ENCODE data around the gene ITPR2.

The ITPR2 gene

DNA sequence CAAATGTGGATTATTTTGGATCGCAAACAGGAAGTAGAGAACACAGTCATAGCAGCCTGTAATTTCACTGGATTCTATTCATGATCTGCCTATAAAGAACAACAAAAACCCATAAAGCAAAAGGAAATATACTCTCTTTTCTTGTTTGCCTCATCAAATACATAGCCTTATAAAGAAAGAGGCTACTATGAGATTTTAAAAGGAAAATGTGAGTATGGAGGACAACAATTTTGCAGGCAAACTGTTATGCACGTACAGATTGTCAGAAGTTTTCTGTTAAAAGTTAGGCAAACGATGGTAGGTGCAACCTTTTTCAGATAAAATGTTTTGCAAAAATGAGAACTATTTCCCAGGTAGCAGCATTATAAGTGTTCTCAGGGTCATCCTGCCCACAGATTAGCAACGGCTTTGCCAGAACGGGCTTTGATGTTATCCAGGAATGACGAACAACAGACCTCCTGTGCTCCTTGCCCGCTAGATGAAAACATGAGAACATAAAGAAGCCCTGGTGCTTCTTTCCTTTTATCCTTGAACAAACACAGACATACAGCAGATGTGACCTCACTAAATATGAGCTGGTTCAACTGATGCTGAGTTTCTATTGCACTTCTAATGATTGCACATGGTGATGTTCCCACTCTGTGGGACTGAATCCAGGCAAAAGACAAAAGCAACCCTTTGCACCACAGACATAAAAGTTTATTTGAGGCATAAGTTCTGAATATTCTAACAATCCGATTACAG lies 88.1 kb downstream of the ITPR2 start:
- ATAC-seq (ENCODE audit: low read depth) (no peak), DNase-seq (ENCODE audit: low spot score) (no peak)
- Histone ChIP-seq H3K9me3 (ENCODE audit: severe bottlenecking) (no peaks in the 10 kb centered on the region), H3K27ac (ENCODE audit: poor library complexity, severe bottlenecking) (no peak overlapping the region), H3K4me3 (ENCODE audit: severe bottlenecking) (no peak overlapping the region), H3K4me1 (ENCODE audit: insufficient read depth, poor library complexity, severe bottlenecking) (peaks cover 22% of the 10 kb centered on the region), H3K36me3 (ENCODE audit: low read depth) (no peaks in the 10 kb centered on the region), H3K27me3 (ENCODE audit: insufficient read depth, poor library complexity, severe bottlenecking) (no peaks in the 10 kb centered on the region)
- TF ChIP-seq, protein P1, sequence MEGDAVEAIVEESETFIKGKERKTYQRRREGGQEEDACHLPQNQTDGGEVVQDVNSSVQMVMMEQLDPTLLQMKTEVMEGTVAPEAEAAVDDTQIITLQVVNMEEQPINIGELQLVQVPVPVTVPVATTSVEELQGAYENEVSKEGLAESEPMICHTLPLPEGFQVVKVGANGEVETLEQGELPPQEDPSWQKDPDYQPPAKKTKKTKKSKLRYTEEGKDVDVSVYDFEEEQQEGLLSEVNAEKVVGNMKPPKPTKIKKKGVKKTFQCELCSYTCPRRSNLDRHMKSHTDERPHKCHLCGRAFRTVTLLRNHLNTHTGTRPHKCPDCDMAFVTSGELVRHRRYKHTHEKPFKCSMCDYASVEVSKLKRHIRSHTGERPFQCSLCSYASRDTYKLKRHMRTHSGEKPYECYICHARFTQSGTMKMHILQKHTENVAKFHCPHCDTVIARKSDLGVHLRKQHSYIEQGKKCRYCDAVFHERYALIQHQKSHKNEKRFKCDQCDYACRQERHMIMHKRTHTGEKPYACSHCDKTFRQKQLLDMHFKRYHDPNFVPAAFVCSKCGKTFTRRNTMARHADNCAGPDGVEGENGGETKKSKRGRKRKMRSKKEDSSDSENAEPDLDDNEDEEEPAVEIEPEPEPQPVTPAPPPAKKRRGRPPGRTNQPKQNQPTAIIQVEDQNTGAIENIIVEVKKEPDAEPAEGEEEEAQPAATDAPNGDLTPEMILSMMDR (IDR thresholded peaks at IDR 0.05; ENCODE audit: poor library complexity, severe bottlenecking): no peak

DNA sequence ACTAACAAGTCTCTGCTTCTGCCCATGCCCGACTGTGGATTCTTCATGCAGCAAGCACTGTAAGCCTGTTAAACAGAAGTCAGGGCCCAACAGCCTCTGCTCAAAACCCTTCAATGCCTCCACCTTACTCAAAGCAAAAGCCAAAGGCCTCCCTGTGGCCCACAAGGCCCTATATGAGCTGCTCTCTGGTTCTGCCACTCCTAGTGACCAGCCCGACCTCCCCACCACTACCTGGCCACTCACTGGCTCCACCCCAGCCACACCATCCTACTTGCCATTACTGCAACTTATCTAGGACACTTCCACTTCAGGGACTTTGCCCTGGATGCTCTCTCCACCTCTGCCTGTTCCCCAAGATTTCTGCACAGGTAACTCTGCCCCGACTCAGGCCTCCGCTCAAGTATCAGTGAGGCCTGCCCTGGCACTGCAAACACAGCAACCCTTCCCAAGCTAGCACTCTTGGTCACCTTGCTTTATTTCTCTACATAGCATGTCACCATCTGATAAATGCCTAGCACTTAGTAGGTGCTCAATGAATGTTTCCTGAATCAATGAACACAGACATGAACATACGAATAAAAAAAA lies 88.9 kb downstream of the ITPR2 start:
- H3K4me3 ChIP-seq (ENCODE audit: severe bottlenecking): no peak overlapping the region
- TF ChIP-seq, protein P1 (IDR thresholded peaks at IDR 0.05; ENCODE audit: poor library complexity, severe bottlenecking): no peak
- H3K27ac ChIP-seq (ENCODE audit: poor library complexity, severe bottlenecking): no peak overlapping the region
- H3K27me3 ChIP-seq (ENCODE audit: insufficient read depth, poor library complexity, severe bottlenecking): no peaks in the 10 kb centered on the region
- H3K4me1 ChIP-seq (ENCODE audit: insufficient read depth, poor library complexity, severe bottlenecking): peaks cover 16% of the 10 kb centered on the region
- H3K9me3 ChIP-seq (ENCODE audit: severe bottlenecking): no peaks in the 10 kb centered on the region
- no peaks in the 10 kb centered on the region for H3K36me3 ChIP-seq (ENCODE audit: low read depth)
- no peak for ATAC-seq (ENCODE audit: low read depth)
- DNase-seq (ENCODE audit: low spot score): no peak

DNA sequence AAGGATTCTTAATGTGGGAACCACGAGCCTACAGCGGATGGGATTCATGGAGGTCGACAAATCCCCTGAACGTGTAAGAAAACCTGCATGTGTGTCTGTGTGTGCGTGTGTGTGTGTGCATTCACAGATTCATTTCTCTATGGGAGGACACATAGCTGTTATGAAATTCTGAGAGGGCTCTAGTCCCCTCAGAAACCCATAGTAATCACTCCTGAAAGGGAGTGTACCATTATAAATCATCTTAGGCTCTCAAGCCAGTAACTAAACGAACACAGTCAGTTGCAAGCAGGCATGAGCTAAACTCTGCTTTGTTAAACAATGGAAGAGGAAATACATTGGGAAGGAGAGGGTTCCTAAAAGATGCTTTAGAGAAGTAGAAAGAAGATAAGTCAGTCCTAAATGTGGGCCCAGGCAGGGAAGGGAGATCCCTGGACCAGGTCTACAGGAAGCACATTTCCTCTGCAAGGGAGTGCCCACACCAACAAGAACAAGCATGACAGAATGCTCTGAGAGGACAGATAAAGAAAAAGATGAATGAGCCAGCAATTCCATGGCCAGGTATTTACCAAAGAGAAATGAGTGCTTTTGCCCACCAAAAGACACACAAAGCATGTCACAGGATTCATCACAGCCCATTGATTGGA lies 91.3 kb downstream of the ITPR2 start:
- H3K4me3 ChIP-seq (ENCODE audit: severe bottlenecking): no peak overlapping the region
- no peaks in the 10 kb centered on the region for H3K27me3 ChIP-seq (ENCODE audit: insufficient read depth, poor library complexity, severe bottlenecking)
- TF ChIP-seq, protein P1 (IDR thresholded peaks at IDR 0.05; ENCODE audit: poor library complexity, severe bottlenecking): no peak
- DNase-seq (ENCODE audit: low spot score) (no peak), ATAC-seq (ENCODE audit: low read depth) (no peak)
- no peaks in the 10 kb centered on the region for H3K36me3 ChIP-seq (ENCODE audit: low read depth)
- H3K27ac ChIP-seq (ENCODE audit: poor library complexity, severe bottlenecking): no peak overlapping the region
- no peaks in the 10 kb centered on the region for H3K9me3 ChIP-seq (ENCODE audit: severe bottlenecking)
- peaks cover 8% of the 10 kb centered on the region for H3K4me1 ChIP-seq (ENCODE audit: insufficient read depth, poor library complexity, severe bottlenecking)

DNA sequence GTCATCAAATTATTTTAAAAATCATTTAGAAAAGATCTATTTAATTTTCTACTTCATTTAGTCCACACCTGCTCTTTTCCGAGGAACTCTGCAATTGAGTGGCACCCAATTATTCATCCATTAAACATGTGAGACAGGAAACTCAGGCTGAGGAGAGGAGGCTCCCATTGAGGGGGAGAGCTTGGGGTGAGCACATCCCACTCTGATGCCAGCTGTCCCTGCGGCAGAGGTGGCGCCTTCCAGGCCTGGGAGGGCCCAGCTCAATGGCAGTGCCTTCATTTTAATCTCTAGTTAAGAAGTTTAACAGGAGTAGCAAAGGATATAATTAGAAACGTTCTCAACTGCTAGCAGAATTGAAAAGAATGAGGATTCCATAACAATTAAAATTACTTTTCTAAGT lies 92.0 kb downstream of the ITPR2 start:
- Histone ChIP-seq H3K9me3 (ENCODE audit: severe bottlenecking) (no peaks in the 10 kb centered on the region), H3K27ac (ENCODE audit: poor library complexity, severe bottlenecking) (no peak overlapping the region), H3K4me3 (ENCODE audit: severe bottlenecking) (no peak overlapping the region), H3K4me1 (ENCODE audit: insufficient read depth, poor library complexity, severe bottlenecking) (peaks cover 9% of the 10 kb centered on the region), H3K36me3 (ENCODE audit: low read depth) (no peaks in the 10 kb centered on the region), H3K27me3 (ENCODE audit: insufficient read depth, poor library complexity, severe bottlenecking) (no peaks in the 10 kb centered on the region)
- DNase-seq (ENCODE audit: low spot score): no peak
- ATAC-seq (ENCODE audit: low read depth): no peak
- TF ChIP-seq, protein P1 (IDR thresholded peaks at IDR 0.05; ENCODE audit: poor library complexity, severe bottlenecking): no peak
